GM12878 (cell line): Measurements from ENCODE around the gene GSKIP. TPM values are rescaled to one million over a fixed set of nuclear protein-coding genes. Genes with fewer than 3 reads are reported as not detected.

ENCODE experiments used
- ATAC-seq: fragments of 200-7000 bp; cut with Tn5 transposase; 3 replicates; pipeline ENCODE4 v1.9.1; 2020; ENCODE audit warnings: mild to moderate bottlenecking, moderate library complexity
- BruUV-seq: library from RNA; stranded (reverse); fragments of 400-500 nt; replicated peaks from 2 replicates; lab custom pipeline; 2021; lab: Mats Ljungman, UMichigan
- CTCF ChIA-PET: fragments of 300-600 bp; sonication (Branson Sonifier 250); formaldehyde crosslinking; extraction: SDS; loops from one replicate; lab custom pipeline; 2021; ENCODE audit warnings: inconsistent platforms; lab: Yijun Ruan, JAX
- POLR2A ChIA-PET: fragments of 350-600 bp; formaldehyde crosslinking; extraction: SDS; loops from one replicate; lab custom pipeline; 2021; ENCODE audit warnings: inconsistent platforms; lab: Charles Lee
- RAD21 ChIA-PET: fragments of 300-600 bp; sonication (Branson Sonifier 250); formaldehyde crosslinking; loops from one replicate; lab custom pipeline; 2023; ENCODE audit warnings: antibody characterized with exemption; ENCODE audit not compliant: unreplicated experiment; lab: Charles Lee
- SMC1A ChIA-PET: fragments of 300-600 bp; sonication (Branson Sonifier 250); formaldehyde crosslinking; loops from one replicate; lab custom pipeline; 2023; ENCODE audit not compliant: unreplicated experiment, uncharacterized antibody; lab: Charles Lee
- DNase-seq: peaks from one replicate; pipeline ENCODE4 v3.0.0-alpha.2; 2011; ENCODE audit warnings: low read depth, low spot score
- FAIRE-seq: peaks from 3 replicates; lab custom pipeline; 2011; peaks lifted over from hg19 to GRCh38; lab: Jason Lieb, UNC
- H2AFZ ChIP-seq: 2 replicates; pipeline ENCODE4 v1.6.0; 2011; ENCODE audit warnings: low read depth, low read length, control low read depth; ENCODE audit not compliant: control insufficient read depth
- H3K27ac ChIP-seq: 2 replicates; pipeline ENCODE4 v1.5.1; 2011; ENCODE audit warnings: control low read depth; ENCODE audit not compliant: control insufficient read depth, insufficient read depth
- H3K27me3 ChIP-seq, 2 experiments: replicated peaks in 1 of 2; 2 replicates each; pipeline versions ENCODE4 v1.6.0 to v1.6.1; 2011; ENCODE audit warnings: low read length in 1 of 2; ENCODE audit not compliant: control insufficient read depth in 2 of 2, insufficient read depth in 2 of 2
- H3K36me3 ChIP-seq, 2 experiments: 2 replicates each; pipeline ENCODE4 v1.5.1; 2011; ENCODE audit warnings: low read length in 1 of 2; ENCODE audit not compliant: control insufficient read depth in 2 of 2, insufficient read depth in 2 of 2
- H3K4me1 ChIP-seq: 2 replicates; pipeline ENCODE4 v1.6.1; 2011; ENCODE audit warnings: mild to moderate bottlenecking, low read length, moderate library complexity, mixed read lengths; ENCODE audit not compliant: control insufficient read depth, insufficient read depth
- H3K4me2 ChIP-seq: 2 replicates; pipeline ENCODE4 v1.6.0; 2011; ENCODE audit warnings: control low read depth; ENCODE audit not compliant: control insufficient read depth, insufficient read depth
- H3K4me3 ChIP-seq: fragments of 200-600 bp; sonication (generic); 2 replicates; pipeline ENCODE4 v1.5.1; 2016
- H3K79me2 ChIP-seq: 2 replicates; pipeline ENCODE4 v1.6.0; 2011; ENCODE audit warnings: low read length; ENCODE audit not compliant: control insufficient read depth, insufficient read depth
- H3K9ac ChIP-seq: 2 replicates; pipeline ENCODE4 v1.8.0; 2011; ENCODE audit warnings: low read length, control low read depth, mixed read lengths; ENCODE audit not compliant: control insufficient read depth, insufficient read depth
- H3K9me3 ChIP-seq: replicated peaks from 3 replicates; pipeline ENCODE4 v1.5.1; 2011; ENCODE audit warnings: mild to moderate bottlenecking, low read length; ENCODE audit not compliant: control insufficient read depth, insufficient read depth
- H4K20me1 ChIP-seq: 2 replicates; pipeline ENCODE4 v1.6.0; 2011; ENCODE audit not compliant: control insufficient read depth, insufficient read depth
- MEF2A ChIP-seq: IDR thresholded peaks from 2 replicates; pipeline ENCODE4 v1.6.1; 2011; ENCODE audit warnings: low read depth, mild to moderate bottlenecking, low read length, moderate library complexity; ENCODE audit not compliant: insufficient read depth
- SRF ChIP-seq, 2 experiments: IDR thresholded peaks; 2 replicates each; pipeline ENCODE4 v1.6.1; 2011; ENCODE audit warnings: low read depth in 2 of 2, low read length in 2 of 2, mild to moderate bottlenecking in 1 of 2, moderate library complexity in 1 of 2
- ZNF384 ChIP-seq: IDR thresholded peaks from 2 replicates; pipeline ENCODE4 v1.6.1; 2012; ENCODE audit warnings: low read depth, mild to moderate bottlenecking, low read length, improper control_type of control experiment, borderline replicate concordance
- ZSCAN29 ChIP-seq: fragments of 450-650 bp; IDR thresholded peaks from 2 replicates; pipeline ENCODE4 v1.6.1; 2017; ENCODE audit warnings: mild to moderate bottlenecking, moderate library complexity
- WGBS: methylation state at CpG from one replicate; pipeline ENCODE4 v1.1.6; 2016; ENCODE audit warnings: low lambda C conversion rate; ENCODE audit not compliant: insufficient replicate concordance, insufficient coverage; ENCODE audit errors: missing lambda C conversion rate; 5-methylcytosine and 5-hydroxymethylcytosine counted together
- in situ Hi-C: fragments of 300-500 bp; cut with MboI; formaldehyde crosslinking; loops from 9 replicates; pipeline ENCODE4 v1.14.3; 2018; ENCODE audit warnings: mixed read lengths
- intact Hi-C: fragments of 100-400 bp; cut with micrococcal nuclease; formaldehyde crosslinking; loops from one replicate; pipeline ENCODE4 v1.14.2; 2022; ENCODE audit not compliant: unreplicated experiment
- polyA plus RNA-seq, 11 experiments: library from polyadenylated mRNA; depleted of rRNA in 4 of 11; unstranded in 6 of 11; stranded (reverse) in 5 of 11; fragments of >200 nt; fragmentation: Nextera tagmentation in 4 of 11; fragmentation: Illumina TruSeq in 1 of 11; extraction: Ambion mirVana in 4 of 11; extraction: Trizol in 1 of 11; gene quantifications; 1 replicate in 1 of 11; 2 replicates in 10 of 11; pipeline versions ENCODE4 v1.2.1 to v1.2.3, GENCODE V29; 2011 to 2016; ENCODE audit warnings: inconsistent platforms in 2 of 11, missing spikeins in 2 of 11, low read depth in 1 of 11
- total RNA-seq, 4 experiments: library from RNA; depleted of rRNA in 3 of 4; stranded (reverse); fragments of >200 nt in 3 of 4; fragmentation: Illumina TruSeq in 1 of 4; extraction: Trizol in 1 of 4; gene quantifications; 2 replicates each; pipeline versions ENCODE4 v1.2.1 to v1.2.3, GENCODE V29; 2013 to 2021
- TF ChIP-seq, protein P1 (sequence below): fragments of 450-650 bp; IDR thresholded peaks from 2 replicates; pipeline ENCODE4 v1.6.1; 2016; ENCODE audit warnings: mild to moderate bottlenecking
- TF ChIP-seq, protein P2 (sequence below): fragments of 450-650 bp; conservative IDR thresholded peaks from 2 replicates; pipeline ENCODE4 v1.6.1; 2017; ENCODE audit warnings: mild to moderate bottlenecking, moderate library complexity

The GSKIP gene
- total and polyA plus RNA-seq, 10 of the 15 experiments (the other 5 are each of a cell fraction or from before 2014, with no cell fraction given), result 15.4 to 75.2 (median 26.1) TPM

DNA sequence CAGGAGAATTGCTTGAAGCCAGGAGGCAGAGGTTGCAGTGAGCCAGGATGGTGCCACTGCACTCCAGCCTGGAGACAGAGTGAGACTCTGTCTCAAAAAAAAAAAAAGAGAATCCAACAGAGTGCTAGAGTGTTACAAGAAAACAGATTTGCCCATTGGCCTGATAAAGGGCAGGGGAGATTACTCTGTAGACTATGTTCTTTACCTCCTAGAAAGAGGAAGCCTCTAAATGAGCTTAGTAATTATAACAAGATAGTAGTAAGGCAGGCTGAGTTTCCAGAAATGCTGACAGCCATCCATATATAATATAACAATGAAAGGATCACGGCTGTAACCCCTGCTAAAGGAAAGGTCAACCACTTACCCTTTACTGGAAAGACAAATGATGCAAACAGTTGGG lies 53.0 kb downstream of the GSKIP start:
- H3K36me3 ChIP-seq, result no peaks in the 10 kb centered on the region
- no peak overlapping the region for H3K27ac ChIP-seq
- H3K4me3 ChIP-seq, result no peak overlapping the region
- TF ChIP-seq ZSCAN29, result no peak
- H2AFZ ChIP-seq, result no peak overlapping the region
- ChIA-PET POLR2A (interaction anchor here (1.2 kb wide), 1 partner anchor 86 kb away, joined by 4 read pairs; the partner anchor contains the start of gene PAPOLA), RAD21 (no interaction called here), CTCF (no interaction called here), SMC1A (no interaction called here)
- H4K20me1 ChIP-seq, result no peaks in the 10 kb centered on the region
- H3K4me2 ChIP-seq, result no peak overlapping the region
- in situ Hi-C loops (loop anchor here (5.0 kb wide), 1 partner anchor 119 kb away; no protein-coding TSS in a partner anchor), intact Hi-C loops (no loop called here)
- no peaks in the 10 kb centered on the region for H3K79me2 ChIP-seq
- no peak for ATAC-seq
- H3K4me1 ChIP-seq, result no peaks in the 10 kb centered on the region
- DNase-seq, result no peak
- no peak overlapping the region for H3K9ac ChIP-seq
- no peak for FAIRE-seq
- H3K9me3 ChIP-seq, result no peaks in the 10 kb centered on the region
- no TSS peak for BruUV-seq
- WGBS, result 64% methylated on average over 1 of the region's 1 CpG
- no peaks in the 10 kb centered on the region for H3K27me3 ChIP-seq

DNA sequence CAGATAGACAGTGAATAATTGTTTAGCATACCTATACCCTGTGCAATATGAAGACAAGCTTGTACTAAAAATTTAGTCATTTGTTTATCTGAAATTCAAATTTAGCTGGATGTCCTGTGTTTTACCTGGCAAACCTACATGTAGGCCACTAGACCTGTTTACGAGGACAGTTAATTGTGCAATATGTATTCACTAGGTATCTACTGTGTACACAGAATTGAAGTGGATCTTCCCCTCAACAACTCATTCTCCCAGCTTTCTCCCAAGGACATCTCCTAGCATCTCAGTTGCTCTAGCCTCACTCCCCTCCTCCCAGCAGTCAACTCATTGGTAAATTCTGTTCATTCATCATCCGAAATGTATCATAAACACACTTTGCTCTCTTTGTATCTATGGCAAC lies 53.9 kb downstream of the GSKIP start:
- POLR2A ChIA-PET, result interaction anchor here (1.2 kb wide), 1 partner anchor 85 kb away, joined by 4 read pairs; the partner anchor contains the start of gene PAPOLA
- no peak overlapping the region for H3K9ac ChIP-seq
- intact Hi-C loops, result no loop called here
- CTCF ChIA-PET, result interaction anchor here (1.0 to 1.2 kb wide), 3 partner anchors 86 to 126 kb away, joined by 3 to 5 read pairs (median 4); no protein-coding TSS in a partner anchor
- H3K79me2 ChIP-seq, result no peaks in the 10 kb centered on the region
- ATAC-seq (no peak), FAIRE-seq (no peak), DNase-seq (no peak)
- RAD21 ChIA-PET, result no interaction called here
- no peak overlapping the region for H3K4me2 ChIP-seq
- BruUV-seq, result no TSS peak
- no peak overlapping the region for H3K27ac ChIP-seq
- WGBS, result 84% methylated on average over 2 of the region's 2 CpGs
- no peaks in the 10 kb centered on the region for H3K9me3 ChIP-seq
- SMC1A ChIA-PET, result interaction anchor here (0.6 to 1.1 kb wide), 3 partner anchors 11 to 121 kb away, joined by 3 read pairs; no protein-coding TSS in a partner anchor
- in situ Hi-C loops, result loop anchor here (5.0 kb wide), 1 partner anchor 120 kb away; no protein-coding TSS in a partner anchor
- TF ChIP-seq MEF2A (no peak), SRF (IDR thresholded peaks at IDR 0.05; ENCODE audit: low read depth in 2 of 2, low read length in 2 of 2) (no peak), ZNF384 (no peak)
- TF ChIP-seq, protein P1, sequence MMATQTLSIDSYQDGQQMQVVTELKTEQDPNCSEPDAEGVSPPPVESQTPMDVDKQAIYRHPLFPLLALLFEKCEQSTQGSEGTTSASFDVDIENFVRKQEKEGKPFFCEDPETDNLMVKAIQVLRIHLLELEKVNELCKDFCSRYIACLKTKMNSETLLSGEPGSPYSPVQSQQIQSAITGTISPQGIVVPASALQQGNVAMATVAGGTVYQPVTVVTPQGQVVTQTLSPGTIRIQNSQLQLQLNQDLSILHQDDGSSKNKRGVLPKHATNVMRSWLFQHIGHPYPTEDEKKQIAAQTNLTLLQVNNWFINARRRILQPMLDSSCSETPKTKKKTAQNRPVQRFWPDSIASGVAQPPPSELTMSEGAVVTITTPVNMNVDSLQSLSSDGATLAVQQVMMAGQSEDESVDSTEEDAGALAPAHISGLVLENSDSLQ, result no peak
- TF ChIP-seq, protein P2, sequence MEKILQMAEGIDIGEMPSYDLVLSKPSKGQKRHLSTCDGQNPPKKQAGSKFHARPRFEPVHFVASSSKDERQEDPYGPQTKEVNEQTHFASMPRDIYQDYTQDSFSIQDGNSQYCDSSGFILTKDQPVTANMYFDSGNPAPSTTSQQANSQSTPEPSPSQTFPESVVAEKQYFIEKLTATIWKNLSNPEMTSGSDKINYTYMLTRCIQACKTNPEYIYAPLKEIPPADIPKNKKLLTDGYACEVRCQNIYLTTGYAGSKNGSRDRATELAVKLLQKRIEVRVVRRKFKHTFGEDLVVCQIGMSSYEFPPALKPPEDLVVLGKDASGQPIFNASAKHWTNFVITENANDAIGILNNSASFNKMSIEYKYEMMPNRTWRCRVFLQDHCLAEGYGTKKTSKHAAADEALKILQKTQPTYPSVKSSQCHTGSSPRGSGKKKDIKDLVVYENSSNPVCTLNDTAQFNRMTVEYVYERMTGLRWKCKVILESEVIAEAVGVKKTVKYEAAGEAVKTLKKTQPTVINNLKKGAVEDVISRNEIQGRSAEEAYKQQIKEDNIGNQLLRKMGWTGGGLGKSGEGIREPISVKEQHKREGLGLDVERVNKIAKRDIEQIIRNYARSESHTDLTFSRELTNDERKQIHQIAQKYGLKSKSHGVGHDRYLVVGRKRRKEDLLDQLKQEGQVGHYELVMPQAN, result no peak
- H4K20me1 ChIP-seq, result no peaks in the 10 kb centered on the region
- H2AFZ ChIP-seq, result no peak overlapping the region
- no peak overlapping the region for H3K4me3 ChIP-seq
- no peaks in the 10 kb centered on the region for H3K36me3 ChIP-seq
- no peaks in the 10 kb centered on the region for H3K27me3 ChIP-seq
- H3K4me1 ChIP-seq, result no peaks in the 10 kb centered on the region
